CD4-positive, alpha-beta T cell (primary cell): ENCODE data around the gene HOXA13. TPM values are rescaled to one million over a fixed set of nuclear protein-coding genes. Genes with fewer than 3 reads are reported as not detected.

Experiments used
- ATAC-seq: fragments of 200-7000 bp; cut with Tn5 transposase; one replicate; pipeline ENCODE4 v1.10.0; 2022; ENCODE audit warnings: mild to moderate bottlenecking; ENCODE audit not compliant: poor library complexity
- CTCF ChIA-PET: fragments of 350-600 bp; sonication (Branson Sonifier 250); formaldehyde crosslinking; loops from one replicate; lab custom pipeline; 2021; ENCODE audit warnings: antibody characterized with exemption, inconsistent platforms; lab: Charles Lee
- POLR2A ChIA-PET: fragments of 350-600 bp; sonication (Branson Sonifier 250); formaldehyde crosslinking; loops from one replicate; lab custom pipeline; 2021; ENCODE audit warnings: antibody characterized with exemption, inconsistent platforms; lab: Charles Lee
- DNase-seq, 14 experiments: peaks; one replicate each; pipeline ENCODE4 v3.0.0-alpha.2; 2013 to 2020; ENCODE audit warnings: mixed read lengths in 2 of 14
- H3K27ac ChIP-seq, 2 donors: one replicate each; pipeline versions ENCODE4 v1.5.1 to v1.7.0; 2013; ENCODE audit warnings: low read length in 2 of 2, low read depth in 1 of 2, mild to moderate bottlenecking in 1 of 2
- H3K27me3 ChIP-seq, 2 experiments: 1 replicate in 1 of 2; 2 replicates in 1 of 2; pipeline versions ENCODE4 v1.6.1 to v1.7.0; 2013; ENCODE audit warnings: low read length in 2 of 2, control low read depth in 1 of 2, mild to moderate bottlenecking in 1 of 2, moderate library complexity in 1 of 2; ENCODE audit not compliant: insufficient read depth in 2 of 2, control insufficient read depth in 1 of 2
- H3K36me3 ChIP-seq: one replicate; pipeline ENCODE4 v1.6.1; 2013; ENCODE audit warnings: low read length, control low read depth; ENCODE audit not compliant: insufficient read depth
- H3K4me1 ChIP-seq: one replicate; pipeline ENCODE4 v1.6.1; 2013; ENCODE audit warnings: low read length, control low read depth; ENCODE audit not compliant: insufficient read depth
- H3K4me3 ChIP-seq: one replicate; pipeline ENCODE4 v1.5.1; 2013; ENCODE audit warnings: mild to moderate bottlenecking, low read length, moderate library complexity
- H3K9me3 ChIP-seq, 2 experiments: 1 replicate in 1 of 2; 2 replicates in 1 of 2; pipeline versions ENCODE4 v1.6.1 to v1.7.0; 2013; ENCODE audit warnings: low read length in 2 of 2, mild to moderate bottlenecking in 2 of 2, control low read depth in 1 of 2, moderate library complexity in 1 of 2; ENCODE audit not compliant: control insufficient read depth in 1 of 2, insufficient read depth in 1 of 2
- H3K27ac Mint-ChIP-seq: one replicate; pipeline ENCODE4 v1.8.0; 2020; ENCODE audit warnings: mixed read lengths
- H3K27me3 Mint-ChIP-seq: one replicate; pipeline ENCODE4 v1.8.0; 2021; ENCODE audit warnings: mixed read lengths
- H3K36me3 Mint-ChIP-seq: one replicate; pipeline ENCODE4 v1.8.0; 2021; ENCODE audit warnings: low read depth, mixed read lengths
- H3K4me1 Mint-ChIP-seq: one replicate; pipeline ENCODE4 v1.8.0; 2021; ENCODE audit warnings: low read depth, mixed read lengths
- H3K4me3 Mint-ChIP-seq: one replicate; pipeline ENCODE4 v1.8.0; 2020; ENCODE audit warnings: mild to moderate bottlenecking, mixed read lengths
- H3K9me3 Mint-ChIP-seq: one replicate; pipeline ENCODE4 v1.8.0; 2020; ENCODE audit warnings: mixed read lengths
- intact Hi-C, 2 experiments: fragments of 100-400 bp; cut with DNase I in 1 of 2; cut with micrococcal nuclease in 1 of 2; formaldehyde crosslinking; loops; one replicate each; pipeline versions ENCODE4 v1.15.1 to v1.9.0; 2023 to 2025; cut with DNase I, micrococcal nuclease
- total RNA-seq, 174 experiments: library from RNA in 2 of 174; stranded (reverse) in 2 of 174; gene quantifications; one replicate each; pipeline ENCODE4 v1.2.3 and lab custom pipeline; 2021 to 2026
- TF ChIP-seq, protein P1 (sequence below): fragments of 200-600 bp; IDR thresholded peaks from one replicate; pipeline ENCODE4 v1.8.0; 2022; ENCODE audit warnings: antibody characterized with exemption, mild to moderate bottlenecking

Gene HOXA13
- total RNA-seq, 2 experiments from 2014 or later: not detected

DNA sequence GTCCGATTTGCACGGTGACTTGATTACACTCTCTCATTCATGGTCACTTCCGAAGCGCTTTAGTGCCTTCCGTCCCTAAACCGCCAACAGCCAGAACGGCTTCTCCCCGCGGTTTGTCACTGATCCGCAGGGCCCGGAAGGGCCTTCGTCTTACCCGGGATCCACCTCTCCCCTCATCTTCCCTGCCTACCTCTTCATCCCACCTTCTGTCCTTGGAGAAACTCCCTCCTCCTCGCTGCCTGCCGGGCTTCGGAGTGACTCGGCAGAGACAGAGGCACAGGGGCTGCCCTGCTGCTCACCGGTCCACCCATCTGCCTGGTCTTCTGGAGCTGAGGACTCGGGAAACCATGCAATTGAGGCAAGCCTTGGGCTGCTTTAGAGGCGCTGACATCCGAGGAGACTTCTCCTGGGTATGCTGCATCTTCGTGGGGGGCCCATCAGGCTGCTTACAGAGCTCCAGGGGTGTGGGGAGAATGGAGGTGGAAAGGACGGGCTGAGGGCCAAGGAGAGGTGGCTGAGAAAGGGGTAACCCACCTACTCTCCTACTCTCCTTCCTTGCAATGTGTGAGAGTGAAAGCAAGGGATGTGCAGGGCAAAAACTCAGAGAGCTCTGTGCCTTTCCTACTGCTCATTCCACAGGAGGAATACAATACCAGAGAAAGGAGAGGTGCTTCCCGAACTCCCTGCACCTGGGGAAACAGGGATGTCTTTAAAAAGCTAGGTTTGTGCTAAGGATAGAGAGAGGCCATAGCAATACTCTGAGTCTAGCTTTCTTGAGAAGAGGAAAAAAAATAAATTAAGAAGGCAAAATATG is 13.8 kb downstream of the HOXA13 start:
- intact Hi-C loops: loop anchor here (2.0 to 5.0 kb wide), 4 partner anchors 13 to 1329 kb away; partner anchors contain the start of gene HOXA3 (in 1 of the 2)
- Mint-ChIP-seq H3K9me3 (no peaks in the 10 kb centered on the region), H3K27ac (peak overlapping the region; percentile 81), H3K36me3 (no peaks in the 10 kb centered on the region), H3K4me3 (peak overlapping the region; percentile 82), H3K27me3 (peaks cover 97% of the 10 kb centered on the region), H3K4me1 (peaks cover 66% of the 10 kb centered on the region)
- no peaks in the 10 kb centered on the region for H3K36me3 ChIP-seq
- H3K27me3 ChIP-seq: peaks cover 90 to 95% of the 10 kb centered on the region in 2 experiments
- H3K9me3 ChIP-seq: peaks cover 0 to 61% of the 10 kb centered on the region in 2 experiments
- ChIA-PET CTCF (interaction anchor here (1.4 to 3.8 kb wide), 4 partner anchors 10 to 35 kb away, joined by 4 to 14 read pairs (median 7); no protein-coding TSS in a partner anchor), POLR2A (interaction anchor here (0.7 to 2.8 kb wide), 7 partner anchors 9 to 767 kb away, joined by 3 to 13 read pairs (median 3); partner anchors contain the start of gene HOXA13)
- TF ChIP-seq, protein P1, sequence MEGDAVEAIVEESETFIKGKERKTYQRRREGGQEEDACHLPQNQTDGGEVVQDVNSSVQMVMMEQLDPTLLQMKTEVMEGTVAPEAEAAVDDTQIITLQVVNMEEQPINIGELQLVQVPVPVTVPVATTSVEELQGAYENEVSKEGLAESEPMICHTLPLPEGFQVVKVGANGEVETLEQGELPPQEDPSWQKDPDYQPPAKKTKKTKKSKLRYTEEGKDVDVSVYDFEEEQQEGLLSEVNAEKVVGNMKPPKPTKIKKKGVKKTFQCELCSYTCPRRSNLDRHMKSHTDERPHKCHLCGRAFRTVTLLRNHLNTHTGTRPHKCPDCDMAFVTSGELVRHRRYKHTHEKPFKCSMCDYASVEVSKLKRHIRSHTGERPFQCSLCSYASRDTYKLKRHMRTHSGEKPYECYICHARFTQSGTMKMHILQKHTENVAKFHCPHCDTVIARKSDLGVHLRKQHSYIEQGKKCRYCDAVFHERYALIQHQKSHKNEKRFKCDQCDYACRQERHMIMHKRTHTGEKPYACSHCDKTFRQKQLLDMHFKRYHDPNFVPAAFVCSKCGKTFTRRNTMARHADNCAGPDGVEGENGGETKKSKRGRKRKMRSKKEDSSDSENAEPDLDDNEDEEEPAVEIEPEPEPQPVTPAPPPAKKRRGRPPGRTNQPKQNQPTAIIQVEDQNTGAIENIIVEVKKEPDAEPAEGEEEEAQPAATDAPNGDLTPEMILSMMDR: no peak
- peaks cover 65% of the 10 kb centered on the region for H3K4me1 ChIP-seq
- ATAC-seq: no peak
- H3K4me3 ChIP-seq: no peak overlapping the region
- DNase-seq: peak in 3 of 14 experiments; percentile 4 to 31 (median 7)
- no peak overlapping the region for H3K27ac ChIP-seq

DNA sequence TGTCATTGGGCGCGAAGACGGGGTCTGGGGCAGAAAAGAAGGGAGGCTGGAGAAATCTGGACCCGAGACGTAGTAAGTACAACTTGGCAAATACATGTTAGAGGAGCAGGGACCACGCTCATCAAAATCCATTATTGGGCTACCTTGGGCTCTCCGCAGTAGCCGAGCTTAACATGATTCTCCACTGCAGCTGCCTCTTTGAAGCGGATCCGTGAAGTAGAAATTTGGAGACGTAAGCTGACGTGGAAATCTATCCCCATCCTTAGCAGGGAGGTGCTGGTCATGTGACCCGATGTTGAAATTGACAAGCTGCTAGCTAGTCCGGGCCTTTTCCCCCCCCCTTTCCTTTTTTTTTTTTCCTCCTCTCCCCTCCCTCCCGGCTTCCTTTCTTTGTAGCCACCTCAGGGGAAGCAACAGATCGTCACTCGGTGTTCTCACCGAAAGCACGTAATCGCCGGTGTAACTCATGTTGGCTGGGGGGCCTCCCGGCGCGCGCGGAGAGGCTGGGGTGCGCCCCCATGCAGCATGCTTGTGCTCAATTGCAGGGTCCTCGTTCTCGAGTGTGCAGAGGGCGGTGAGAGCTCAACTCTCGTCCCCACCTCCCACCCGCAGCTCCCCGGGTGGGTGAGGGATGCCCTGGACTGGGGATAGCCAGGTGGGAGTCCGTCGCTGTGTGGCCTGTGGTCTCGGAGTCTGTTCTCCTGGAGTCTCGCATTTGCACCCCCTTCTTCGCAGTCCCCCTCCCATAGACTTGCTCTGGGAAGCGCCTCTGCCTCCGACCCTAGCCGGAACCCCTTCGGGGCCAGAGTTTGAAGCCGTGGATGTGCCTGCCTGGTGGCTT is 14.7 kb downstream of the HOXA13 start, which contains the start of gene HOXA11:
Gene HOXA11, minus strand, starts transcription at position 220 of the 841 bp plus-strand sequence. Its CDS starts 88 bp downstream, at position 132.
- Histone ChIP-seq H3K9me3 (peaks cover 0 to 66% of the 10 kb centered on the region in 2 experiments), H3K36me3 (no peaks in the 10 kb centered on the region), H3K4me1 (peaks cover 65% of the 10 kb centered on the region), H3K4me3 (peak within 1 kb of the TSS; percentile 40), H3K27ac (no peak within 1 kb of the TSS), H3K27me3 (peaks cover 88 to 95% of the 10 kb centered on the region in 2 experiments)
- intact Hi-C loops: loop anchor here (2.0 to 5.0 kb wide), 3 partner anchors 14 to 1328 kb away; partner anchors contain the start of gene HOXA3 (in 1 of the 2)
- Mint-ChIP-seq H3K4me1 (peaks cover 62% of the 10 kb centered on the region), H3K9me3 (no peaks in the 10 kb centered on the region), H3K27me3 (peaks cover 96% of the 10 kb centered on the region), H3K27ac (peak within 1 kb of the TSS; percentile 81), H3K36me3 (no peaks in the 10 kb centered on the region), H3K4me3 (peak within 1 kb of the TSS; percentile 82)
- ChIA-PET CTCF (interaction anchor here (0.8 to 3.8 kb wide), 4 partner anchors 11 to 35 kb away, joined by 3 to 14 read pairs (median 5); no protein-coding TSS in a partner anchor), POLR2A (interaction anchor here (0.6 to 1.5 kb wide), 4 partner anchors 9 to 1259 kb away, joined by 3 to 4 read pairs (median 3); partner anchors contain the start of gene HOXA13)
- DNase-seq: peak in 2 of 14 experiments; percentile 17 to 33
- peak; percentile 45 for ATAC-seq
- TF ChIP-seq, protein P1: no peak
